Activated CD8-positive, alpha-beta memory T cell treated with anti-CD3 and anti-CD28 coated beads, Interleukin-2, amount 10 ng/mL, durations not matched to agents 7 days and 5 days (primary cell): Measurements from ENCODE around the gene PTPRG. TPM values are rescaled to one million over a fixed set of nuclear protein-coding genes. Genes with fewer than 3 reads are reported as not detected.

ENCODE experiments used
- ATAC-seq: fragments of 150-1000 bp; cut with Tn5 transposase; one replicate; pipeline ENCODE4 v1.10.0; 2021; ENCODE audit warnings: moderate library complexity
- CTCF ChIA-PET: fragments of 350-600 bp; sonication (Branson Sonifier 250); formaldehyde crosslinking; loops from one replicate; lab custom pipeline; 2021; ENCODE audit warnings: antibody characterized with exemption; lab: Charles Lee
- DNase-seq: peaks from one replicate; pipeline ENCODE4 v3.0.0-alpha.2; 2020
- H3K27ac Mint-ChIP-seq: one replicate; pipeline ENCODE4 v1.8.0; 2021; ENCODE audit warnings: mild to moderate bottlenecking, mixed read lengths
- H3K27me3 Mint-ChIP-seq: one replicate; pipeline ENCODE4 v1.8.0; 2021; ENCODE audit warnings: mixed read lengths
- H3K36me3 Mint-ChIP-seq: one replicate; pipeline ENCODE4 v1.8.0; 2021; ENCODE audit warnings: mild to moderate bottlenecking, mixed read lengths
- H3K4me1 Mint-ChIP-seq: one replicate; pipeline ENCODE4 v1.8.0; 2021; ENCODE audit warnings: mixed read lengths
- H3K4me3 Mint-ChIP-seq: one replicate; pipeline ENCODE4 v1.8.0; 2021; ENCODE audit warnings: mild to moderate bottlenecking, moderate library complexity, mixed read lengths
- H3K9me3 Mint-ChIP-seq: one replicate; pipeline ENCODE4 v1.8.0; 2022; ENCODE audit warnings: low read depth, mixed read lengths
- total RNA-seq, 2 experiments: library from RNA; stranded (reverse); gene quantifications; one replicate each; pipeline ENCODE4 v1.2.3, GENCODE V29; 2021

Gene PTPRG
- total RNA-seq, 2 experiments from 2014 or later: 0.21 TPM; not detected in 1

DNA sequence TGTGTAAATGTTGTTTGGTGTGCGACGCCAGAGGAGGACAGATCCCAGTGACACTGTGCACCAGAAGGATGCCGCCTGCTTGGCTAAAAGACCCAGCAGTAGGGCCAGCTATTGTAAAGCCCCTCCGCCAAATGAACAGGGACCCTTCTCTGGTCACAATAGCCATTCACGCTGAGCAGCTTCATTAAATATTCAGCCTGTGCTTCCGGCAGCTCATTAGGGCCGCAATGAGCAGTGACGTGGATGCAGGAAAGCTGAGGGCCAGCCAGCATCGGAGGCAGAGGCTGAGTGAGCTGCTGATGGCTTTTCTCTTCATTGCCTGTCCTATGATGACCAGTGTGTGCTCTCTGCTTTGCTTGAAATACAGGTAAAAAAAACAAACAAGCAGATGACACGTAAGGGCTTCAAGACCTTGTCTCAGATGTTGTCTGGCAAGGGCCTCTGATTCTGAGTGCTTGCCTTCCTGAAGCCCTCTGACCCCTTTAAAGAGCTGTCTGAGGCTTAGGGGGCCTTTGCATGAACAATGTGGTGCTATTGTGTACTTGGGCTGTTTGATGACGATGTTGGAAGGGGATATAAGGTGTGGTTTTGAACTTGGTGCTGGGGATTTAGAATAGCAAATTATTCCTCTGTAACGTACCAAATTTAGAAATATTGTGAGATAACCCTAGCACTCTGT, 681.6 kb downstream of the PTPRG start:
- DNase-seq (no peak), ATAC-seq (no peak)
- Mint-ChIP-seq H3K27ac (no peak overlapping the region), H3K9me3 (no peaks in the 10 kb centered on the region), H3K27me3 (peaks cover 3% of the 10 kb centered on the region), H3K36me3 (no peaks in the 10 kb centered on the region), H3K4me1 (peaks cover 3% of the 10 kb centered on the region), H3K4me3 (no peak overlapping the region)
- CTCF ChIA-PET: no interaction called here

DNA sequence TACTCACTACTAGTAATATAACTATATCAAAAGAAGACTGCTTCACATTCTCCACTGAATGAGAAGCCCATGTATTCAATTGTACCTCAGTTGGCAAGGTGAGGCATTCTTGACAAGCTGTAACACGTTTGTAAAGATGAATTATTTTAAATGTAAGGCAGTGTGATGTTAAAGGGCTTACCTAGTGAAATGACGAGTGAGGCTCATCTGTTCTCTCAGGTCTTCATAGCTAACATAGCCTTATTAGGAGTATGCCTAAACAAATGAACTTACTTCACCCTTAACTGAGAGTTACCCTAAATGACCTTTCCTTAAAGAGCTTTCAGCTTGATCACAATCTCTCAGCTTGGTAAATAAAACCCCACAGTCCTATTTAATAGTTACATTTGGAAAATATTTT, 684.7 kb downstream of the PTPRG start:
- no peaks in the 10 kb centered on the region for H3K4me1 Mint-ChIP-seq
- no peak for ATAC-seq
- H3K9me3 Mint-ChIP-seq: no peaks in the 10 kb centered on the region
- DNase-seq: no peak
- no peaks in the 10 kb centered on the region for H3K36me3 Mint-ChIP-seq
- CTCF ChIA-PET: interaction anchor here (1.5 kb wide), 1 partner anchor 11 kb away, joined by 4 read pairs; no protein-coding TSS in a partner anchor
- no peak overlapping the region for H3K27ac Mint-ChIP-seq
- H3K27me3 Mint-ChIP-seq: peaks cover 3% of the 10 kb centered on the region
- no peak overlapping the region for H3K4me3 Mint-ChIP-seq

DNA sequence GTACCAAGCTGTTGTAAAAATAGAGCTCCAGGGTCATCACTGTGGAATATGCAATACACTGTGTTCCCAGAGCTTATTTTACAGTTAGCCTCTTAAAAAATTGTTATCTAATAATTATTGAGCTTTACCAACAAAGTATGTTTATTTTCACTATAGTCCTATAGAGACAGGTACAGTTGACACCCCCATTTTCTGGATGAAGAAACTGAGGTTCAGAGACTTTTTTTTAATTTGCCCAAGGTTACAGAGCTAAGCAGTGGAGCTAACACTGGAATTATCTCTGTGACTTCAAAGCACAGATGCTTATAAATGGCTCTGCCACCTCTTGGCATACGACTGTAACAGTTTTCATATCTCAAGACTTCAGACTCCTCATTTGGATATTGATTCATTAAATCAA, 685.6 kb downstream of the PTPRG start:
- H3K4me3 Mint-ChIP-seq: no peak overlapping the region
- CTCF ChIA-PET: interaction anchor here (1.5 kb wide), 1 partner anchor 10 kb away, joined by 4 read pairs; no protein-coding TSS in a partner anchor

DNA sequence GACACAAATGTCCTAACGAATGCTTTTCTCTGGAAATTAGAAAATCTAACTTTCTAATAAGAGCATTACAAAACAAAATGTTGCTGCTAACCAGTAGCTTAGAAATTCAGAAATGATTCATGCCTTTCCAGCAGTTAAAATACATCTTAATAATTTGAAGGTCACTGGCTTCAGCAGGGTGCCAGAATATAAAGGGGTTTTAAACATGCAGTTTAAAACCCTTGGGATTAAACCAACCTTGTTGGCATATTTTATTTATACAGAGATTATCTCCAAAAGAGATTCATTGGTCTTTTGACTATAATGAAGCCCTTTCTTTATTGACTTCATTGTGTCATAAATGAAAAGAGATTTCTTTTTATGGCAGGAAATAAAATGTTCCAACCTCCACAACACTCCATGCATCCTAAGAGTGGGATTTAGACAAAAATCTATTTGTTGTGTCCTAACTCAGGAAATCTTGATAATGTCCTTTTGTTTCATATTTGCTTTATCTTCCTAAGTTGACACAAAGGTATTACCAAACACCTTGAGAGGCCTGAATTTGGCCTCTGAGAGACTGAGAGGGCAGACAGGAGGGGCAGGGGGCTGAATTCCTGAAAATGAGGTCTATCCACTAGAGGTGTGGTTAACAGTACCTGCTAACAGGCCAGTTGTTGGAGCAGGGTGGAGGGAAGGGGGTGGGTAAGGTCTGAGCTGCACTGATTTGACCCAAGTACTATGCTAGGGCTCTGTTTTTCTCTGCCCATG, 687.5 kb downstream of the PTPRG start:
- CTCF ChIA-PET: interaction anchor here (1.2 kb wide), 1 partner anchor 837 kb away, joined by 3 read pairs; no protein-coding TSS in a partner anchor
- Mint-ChIP-seq H3K36me3 (no peaks in the 10 kb centered on the region), H3K27ac (no peak overlapping the region), H3K9me3 (no peaks in the 10 kb centered on the region), H3K27me3 (peaks cover 3% of the 10 kb centered on the region), H3K4me3 (no peak overlapping the region), H3K4me1 (no peaks in the 10 kb centered on the region)
- no peak for DNase-seq
- ATAC-seq: no peak

More for the DNA sequence above, 685.6 kb downstream of the PTPRG start:
- peaks cover 3% of the 10 kb centered on the region for H3K27me3 Mint-ChIP-seq
- no peaks in the 10 kb centered on the region for H3K9me3 Mint-ChIP-seq
- H3K27ac Mint-ChIP-seq: no peak overlapping the region
- ATAC-seq (no peak), DNase-seq (no peak)
- no peaks in the 10 kb centered on the region for H3K4me1 Mint-ChIP-seq
- no peaks in the 10 kb centered on the region for H3K36me3 Mint-ChIP-seq

DNA sequence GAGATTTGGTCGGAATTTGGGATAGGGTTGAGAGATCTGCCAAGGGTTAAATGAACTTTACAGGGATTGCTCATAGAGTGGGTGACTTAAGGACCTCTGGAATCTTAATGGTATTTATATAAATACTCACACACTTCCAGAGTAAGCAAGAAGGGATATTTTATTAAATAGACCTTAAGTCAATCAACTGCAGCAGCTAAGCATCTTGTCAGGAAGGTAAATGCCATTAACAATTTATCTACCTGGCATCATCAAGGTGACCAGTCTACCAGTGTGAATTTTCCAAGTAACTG, 688.1 kb downstream of the PTPRG start:
- no peak for ATAC-seq
- Mint-ChIP-seq H3K36me3 (no peaks in the 10 kb centered on the region), H3K9me3 (no peaks in the 10 kb centered on the region), H3K27ac (no peak overlapping the region), H3K4me3 (no peak overlapping the region), H3K4me1 (no peaks in the 10 kb centered on the region), H3K27me3 (peaks cover 3% of the 10 kb centered on the region)
- DNase-seq: no peak
- CTCF ChIA-PET: interaction anchor here (1.2 kb wide), 1 partner anchor 837 kb away, joined by 3 read pairs; no protein-coding TSS in a partner anchor

DNA sequence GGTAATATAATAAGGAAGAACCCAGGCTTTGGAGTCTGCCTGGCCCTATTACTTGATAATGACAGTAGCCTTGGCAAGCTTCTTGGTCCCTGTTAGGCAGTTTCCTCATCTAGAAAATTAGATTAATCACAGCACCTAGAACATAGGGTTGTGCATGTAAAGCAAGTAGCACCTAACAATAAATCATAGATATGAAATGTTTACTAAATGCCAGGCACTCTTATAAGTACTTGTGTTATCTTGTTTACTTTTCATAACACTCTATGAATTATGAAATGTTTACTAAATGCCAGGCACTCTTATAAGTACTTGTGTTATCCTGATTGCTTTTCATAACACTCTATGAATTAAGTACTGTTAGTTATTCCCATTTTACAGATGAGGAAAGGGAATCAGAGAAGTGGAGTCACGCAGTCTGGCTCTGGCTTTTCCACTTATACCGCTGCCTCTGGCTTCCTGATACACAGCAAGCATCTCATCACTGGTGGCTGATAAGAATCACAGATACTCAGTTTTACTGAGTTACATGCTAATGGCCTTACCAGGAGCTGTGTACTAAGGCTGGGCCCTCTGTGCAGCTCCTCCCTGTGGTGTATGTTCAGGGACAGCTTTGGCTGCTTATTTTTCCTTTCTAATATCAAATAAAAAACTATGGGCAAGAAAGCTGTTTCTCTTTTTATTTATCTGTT, 688.6 kb downstream of the PTPRG start:
- Mint-ChIP-seq H3K27me3 (peaks cover 3% of the 10 kb centered on the region), H3K36me3 (no peaks in the 10 kb centered on the region), H3K4me1 (no peaks in the 10 kb centered on the region), H3K4me3 (no peak overlapping the region), H3K9me3 (no peaks in the 10 kb centered on the region), H3K27ac (no peak overlapping the region)
- CTCF ChIA-PET: interaction anchor here (0.7 to 1.2 kb wide), 2 partner anchors 8 to 838 kb away, joined by 3 to 4 read pairs; no protein-coding TSS in a partner anchor
- DNase-seq (no peak), ATAC-seq (no peak)

DNA sequence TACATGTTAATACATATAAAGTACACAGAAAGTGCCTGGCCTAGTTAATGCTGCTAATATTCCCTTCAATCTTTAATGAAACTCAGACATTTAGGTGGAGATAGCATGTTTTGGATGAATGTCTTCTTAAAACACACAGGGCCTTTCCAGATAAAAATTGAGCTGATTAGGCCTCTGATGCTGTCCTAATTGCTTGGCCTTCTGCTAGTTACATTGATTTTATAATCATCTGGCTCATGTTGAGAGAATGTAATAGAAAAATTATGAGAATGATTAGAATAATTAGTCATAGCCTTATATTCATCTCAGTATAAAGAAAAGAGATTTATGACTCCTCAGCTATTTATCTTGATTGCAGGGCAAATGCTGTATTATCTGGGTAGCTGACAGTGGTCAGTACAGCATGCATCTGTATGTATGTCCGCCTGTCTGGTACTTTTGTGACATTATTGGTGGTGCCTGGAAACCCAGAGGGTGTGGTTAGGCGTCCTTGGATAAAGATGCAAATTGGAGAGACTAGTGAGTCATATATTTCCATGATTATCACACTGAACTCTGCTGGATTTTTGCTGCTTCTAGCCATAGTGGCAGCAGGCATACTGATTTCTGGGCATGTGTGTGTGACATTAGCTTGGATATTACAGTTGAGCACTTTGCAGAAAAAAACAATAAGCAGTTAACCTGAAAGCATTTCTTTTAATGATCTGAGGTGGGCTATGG, 691.2 kb downstream of the PTPRG start:
- CTCF ChIA-PET: no interaction called here
- DNase-seq (no peak), ATAC-seq (no peak)
- Mint-ChIP-seq H3K4me3 (no peak overlapping the region), H3K27me3 (no peaks in the 10 kb centered on the region), H3K4me1 (no peaks in the 10 kb centered on the region), H3K9me3 (no peaks in the 10 kb centered on the region), H3K36me3 (no peaks in the 10 kb centered on the region), H3K27ac (no peak overlapping the region)

DNA sequence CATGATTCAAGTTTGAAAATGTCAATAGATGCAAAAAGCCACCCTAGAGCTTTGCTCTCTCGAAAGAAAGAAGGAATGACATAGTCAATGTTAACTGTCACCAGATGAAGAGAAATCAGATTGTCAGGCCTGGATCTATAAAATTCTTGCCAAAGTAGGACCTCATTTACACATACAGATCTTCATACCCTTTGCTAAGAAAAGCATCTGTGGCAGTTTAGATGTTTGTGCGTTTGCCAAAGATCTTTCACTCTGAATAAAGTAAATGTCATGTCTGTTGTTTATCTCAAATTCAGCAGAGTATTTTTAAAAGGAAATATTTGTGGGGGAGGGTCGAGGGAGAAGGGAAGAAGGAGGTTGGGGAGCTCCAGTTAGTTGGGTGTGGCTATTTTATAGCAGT, 692.6 kb downstream of the PTPRG start:
- DNase-seq (no peak), ATAC-seq (no peak)
- no peaks in the 10 kb centered on the region for H3K9me3 Mint-ChIP-seq
- no peak overlapping the region for H3K27ac Mint-ChIP-seq
- H3K36me3 Mint-ChIP-seq: no peaks in the 10 kb centered on the region
- CTCF ChIA-PET: interaction anchor here (0.6 kb wide), 1 partner anchor 174 kb away, joined by 3 read pairs; no protein-coding TSS in a partner anchor
- no peaks in the 10 kb centered on the region for H3K27me3 Mint-ChIP-seq
- no peak overlapping the region for H3K4me3 Mint-ChIP-seq
- H3K4me1 Mint-ChIP-seq: no peaks in the 10 kb centered on the region

DNA sequence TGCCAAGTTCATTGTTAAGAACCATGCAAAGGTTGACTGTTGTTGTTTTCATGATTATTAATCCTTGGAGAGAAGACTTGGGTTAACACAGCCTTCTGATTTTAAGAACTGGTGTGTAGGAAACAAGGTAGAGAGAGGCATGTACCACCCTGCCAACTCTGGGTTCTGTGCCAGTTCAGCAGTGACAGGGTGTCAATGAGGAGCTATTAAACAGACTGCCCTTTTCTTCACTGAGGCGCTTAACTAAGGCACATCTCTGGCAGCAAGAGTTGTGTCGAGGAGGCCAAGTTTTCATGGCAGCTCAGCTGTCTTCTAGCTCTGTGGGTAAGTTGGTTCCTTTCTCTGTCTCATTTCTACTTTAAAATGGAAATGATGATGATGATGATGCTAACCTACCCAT, 694.4 kb downstream of the PTPRG start:
- Mint-ChIP-seq H3K9me3 (no peaks in the 10 kb centered on the region), H3K36me3 (no peaks in the 10 kb centered on the region), H3K4me1 (no peaks in the 10 kb centered on the region), H3K27ac (no peak overlapping the region), H3K4me3 (no peak overlapping the region), H3K27me3 (no peaks in the 10 kb centered on the region)
- CTCF ChIA-PET: no interaction called here
- DNase-seq (no peak), ATAC-seq (no peak)

DNA sequence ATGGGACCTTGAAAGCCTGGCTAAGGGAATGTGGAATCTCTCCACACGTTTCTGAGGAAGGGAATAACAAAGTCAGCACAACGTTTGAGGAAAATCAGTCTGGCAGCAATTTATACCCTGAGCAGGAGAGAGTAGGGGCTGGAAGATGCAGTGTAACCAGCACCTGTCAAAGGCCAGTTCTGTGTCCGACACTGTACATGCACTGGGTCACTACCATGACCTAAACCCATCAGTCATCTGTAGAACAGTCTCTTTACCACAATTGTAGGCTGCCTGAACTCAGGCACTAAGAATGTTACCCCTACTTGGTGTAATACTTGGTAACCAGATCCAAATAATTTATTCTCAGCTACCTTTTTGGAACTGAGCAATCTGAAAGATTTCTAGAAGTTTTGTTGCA, 698.6 kb downstream of the PTPRG start:
- CTCF ChIA-PET: no interaction called here
- Mint-ChIP-seq H3K4me3 (no peak overlapping the region), H3K36me3 (no peaks in the 10 kb centered on the region), H3K27ac (no peak overlapping the region), H3K27me3 (no peaks in the 10 kb centered on the region), H3K4me1 (no peaks in the 10 kb centered on the region), H3K9me3 (peaks cover 3% of the 10 kb centered on the region)
- no peak for DNase-seq
- ATAC-seq: no peak

DNA sequence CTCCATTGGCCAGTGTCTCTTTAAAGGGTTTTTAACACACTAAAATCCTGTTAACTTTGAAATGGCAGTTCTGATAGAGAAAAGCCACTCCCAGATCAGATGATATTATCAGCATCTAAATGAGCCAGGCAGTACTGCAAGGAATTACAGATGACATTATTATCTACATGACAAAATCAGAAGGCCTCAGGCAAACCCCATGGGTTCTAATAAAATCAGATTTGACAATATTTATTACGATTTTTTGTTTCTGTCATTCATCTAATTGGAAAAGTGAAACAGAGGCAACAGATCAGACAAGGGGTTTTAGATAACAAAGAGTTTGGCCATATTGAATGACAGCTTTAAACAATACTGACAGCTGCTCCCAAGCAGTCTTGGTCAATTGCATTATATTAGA, 699.3 kb downstream of the PTPRG start:
- no peaks in the 10 kb centered on the region for H3K4me1 Mint-ChIP-seq
- no peaks in the 10 kb centered on the region for H3K27me3 Mint-ChIP-seq
- CTCF ChIA-PET: no interaction called here
- no peak overlapping the region for H3K27ac Mint-ChIP-seq
- H3K4me3 Mint-ChIP-seq: no peak overlapping the region
- H3K36me3 Mint-ChIP-seq: no peaks in the 10 kb centered on the region
- ATAC-seq: no peak
- no peak for DNase-seq
- H3K9me3 Mint-ChIP-seq: peaks cover 3% of the 10 kb centered on the region

DNA sequence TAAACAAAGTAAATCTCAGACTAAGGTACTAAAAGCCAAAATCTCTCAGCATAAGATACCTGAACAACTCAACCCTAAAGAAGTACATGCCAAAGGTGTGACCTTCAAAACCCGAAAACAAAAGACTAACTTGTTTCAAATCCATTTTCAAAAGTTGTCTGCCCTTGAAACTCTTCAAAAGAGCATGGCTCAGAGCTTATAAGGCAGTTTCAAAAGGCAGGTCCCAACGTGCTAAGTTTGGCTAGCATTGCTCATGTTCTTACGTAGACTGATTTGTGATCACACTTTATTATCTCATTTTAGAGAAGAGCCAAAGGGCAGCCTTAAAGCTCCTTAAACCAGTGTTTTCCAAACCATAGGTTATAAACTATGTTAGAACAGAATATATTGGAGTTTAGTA, 699.8 kb downstream of the PTPRG start:
- H3K36me3 Mint-ChIP-seq: no peaks in the 10 kb centered on the region
- no peak for ATAC-seq
- no peaks in the 10 kb centered on the region for H3K4me1 Mint-ChIP-seq
- H3K27me3 Mint-ChIP-seq: no peaks in the 10 kb centered on the region
- no peak for DNase-seq
- no peak overlapping the region for H3K4me3 Mint-ChIP-seq
- H3K9me3 Mint-ChIP-seq: peaks cover 3% of the 10 kb centered on the region
- CTCF ChIA-PET: no interaction called here
- H3K27ac Mint-ChIP-seq: no peak overlapping the region

DNA sequence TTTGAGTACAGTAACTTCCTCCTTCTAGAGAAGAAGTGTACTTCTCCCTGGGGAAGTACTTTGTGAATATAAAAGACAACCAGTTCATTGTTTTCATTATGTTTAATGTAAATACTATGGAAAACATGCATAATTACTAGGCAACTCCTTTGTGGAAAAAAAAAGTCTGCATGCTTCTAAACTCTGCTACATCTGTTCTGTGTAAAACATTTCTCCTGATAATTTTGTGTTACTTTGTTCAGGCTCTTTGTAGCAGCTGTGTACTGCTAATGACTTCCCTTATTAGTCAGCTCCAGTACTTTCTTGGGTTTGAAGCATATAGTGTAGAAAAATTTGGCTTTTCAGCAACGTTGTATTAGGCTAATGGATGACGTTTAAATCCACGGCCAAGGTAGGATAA, 700.4 kb downstream of the PTPRG start:
- no peak for DNase-seq
- Mint-ChIP-seq H3K27ac (no peak overlapping the region), H3K4me1 (no peaks in the 10 kb centered on the region), H3K9me3 (peaks cover 3% of the 10 kb centered on the region), H3K36me3 (no peaks in the 10 kb centered on the region), H3K27me3 (no peaks in the 10 kb centered on the region), H3K4me3 (no peak overlapping the region)
- CTCF ChIA-PET: no interaction called here
- ATAC-seq: no peak
